ENCODE results near the gene OPCML. TPM values are rescaled to one million over a fixed set of nuclear protein-coding genes. Genes with fewer than 3 reads are reported as not detected.

The OPCML gene
- total RNA-seq, 1 donor from 2014 or later: 0.61 TPM

DNA sequence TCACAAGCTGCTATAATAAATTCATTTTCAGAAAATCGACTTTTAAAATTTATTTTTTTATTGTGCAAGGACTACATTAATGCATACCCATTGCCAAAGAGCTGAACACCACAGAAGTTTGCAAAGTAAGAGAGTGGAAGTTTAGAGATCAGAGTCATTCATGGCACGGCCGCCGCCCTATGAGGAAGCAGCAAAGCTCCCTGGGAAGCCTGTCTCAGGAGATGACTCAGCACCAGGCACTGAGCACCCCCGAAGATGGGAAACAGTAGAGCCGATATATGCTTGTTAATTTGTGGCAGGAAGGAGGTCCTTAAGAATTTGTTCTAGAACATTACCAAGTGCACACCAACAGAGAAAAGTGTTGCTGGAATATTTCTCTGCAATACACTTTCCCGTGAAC lies 693.7 kb downstream of the OPCML start:
- Mint-ChIP-seq H3K9me3 (ENCODE audit: unreplicated experiment) (no peaks in the 10 kb centered on the region), H3K27me3 (ENCODE audit: unreplicated experiment) (no peaks in the 10 kb centered on the region), H3K4me3 (ENCODE audit: unreplicated experiment) (no peak overlapping the region), H3K27ac (ENCODE audit: unreplicated experiment) (no peak overlapping the region), H3K36me3 (ENCODE audit: unreplicated experiment) (no peaks in the 10 kb centered on the region), H3K4me1 (ENCODE audit: low read depth, unreplicated experiment) (peaks cover 22% of the 10 kb centered on the region)
- no peak for DNase-seq
- TF ChIP-seq CTCF (IDR thresholded peaks at IDR 0.05; ENCODE audit: partially characterized antibody, unreplicated experiment): no peak

DNA sequence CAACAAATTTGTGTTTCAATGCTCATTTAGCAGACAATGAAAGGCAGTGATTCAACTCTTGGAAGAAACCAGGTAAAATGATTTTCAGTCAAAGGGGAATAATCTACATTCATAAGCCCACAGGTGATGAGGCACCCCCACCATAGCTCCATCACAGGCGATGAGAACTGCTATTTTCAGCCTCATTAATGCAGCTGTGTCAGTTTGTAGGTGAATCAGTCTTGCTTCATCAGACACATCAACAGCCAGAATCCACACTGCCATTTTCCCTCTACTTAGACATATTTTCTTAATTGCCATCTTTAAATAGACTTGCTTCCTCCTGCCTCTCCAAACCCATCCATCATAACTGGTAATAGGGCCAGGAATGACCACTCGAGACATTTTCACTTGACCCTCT lies 701.0 kb downstream of the OPCML start:
- Mint-ChIP-seq H3K27ac (ENCODE audit: unreplicated experiment) (no peak overlapping the region), H3K4me3 (ENCODE audit: unreplicated experiment) (no peak overlapping the region), H3K9me3 (ENCODE audit: unreplicated experiment) (no peaks in the 10 kb centered on the region), H3K27me3 (ENCODE audit: unreplicated experiment) (no peaks in the 10 kb centered on the region), H3K4me1 (ENCODE audit: low read depth, unreplicated experiment) (peaks cover 3% of the 10 kb centered on the region), H3K36me3 (ENCODE audit: unreplicated experiment) (no peaks in the 10 kb centered on the region)
- TF ChIP-seq CTCF (IDR thresholded peaks at IDR 0.05; ENCODE audit: partially characterized antibody, unreplicated experiment): no peak
- no peak for DNase-seq

GRCh38 chr11:132824642-132825041 lies 707.7 kb downstream of the OPCML start:
- Mint-ChIP-seq H3K27me3 (ENCODE audit: unreplicated experiment) (no peaks in the 10 kb centered on the region), H3K36me3 (ENCODE audit: unreplicated experiment) (no peaks in the 10 kb centered on the region), H3K9me3 (ENCODE audit: unreplicated experiment) (no peaks in the 10 kb centered on the region), H3K4me1 (ENCODE audit: low read depth, unreplicated experiment) (peaks cover 13% of the 10 kb centered on the region), H3K27ac (ENCODE audit: unreplicated experiment) (no peak overlapping the region), H3K4me3 (ENCODE audit: unreplicated experiment) (no peak overlapping the region)
- no peak for DNase-seq
- no peak for TF ChIP-seq CTCF (IDR thresholded peaks at IDR 0.05; ENCODE audit: partially characterized antibody, unreplicated experiment)

DNA sequence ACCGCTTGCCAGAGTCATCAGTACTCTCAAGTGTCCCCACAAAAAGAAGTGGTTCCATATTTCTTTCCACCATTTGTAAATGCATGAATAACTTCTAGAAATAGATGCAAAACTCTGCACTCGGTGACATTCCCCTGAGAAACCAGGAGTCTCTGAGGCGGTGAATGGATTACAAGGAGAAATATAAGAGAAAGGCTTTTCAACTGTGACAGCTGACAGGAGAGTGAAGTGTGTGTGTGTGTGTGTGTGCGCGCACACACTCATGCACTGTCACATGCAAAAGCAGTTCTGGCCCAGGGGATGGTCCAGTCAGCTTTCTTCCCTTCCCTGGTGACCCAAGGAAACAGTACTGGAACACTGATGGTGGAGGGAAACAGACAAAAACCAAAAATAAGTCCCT lies 710.0 kb downstream of the OPCML start:
- no peak for TF ChIP-seq CTCF (IDR thresholded peaks at IDR 0.05; ENCODE audit: partially characterized antibody, unreplicated experiment)
- Mint-ChIP-seq H3K27me3 (ENCODE audit: unreplicated experiment) (no peaks in the 10 kb centered on the region), H3K27ac (ENCODE audit: unreplicated experiment) (no peak overlapping the region), H3K4me1 (ENCODE audit: low read depth, unreplicated experiment) (peaks cover 13% of the 10 kb centered on the region), H3K9me3 (ENCODE audit: unreplicated experiment) (no peaks in the 10 kb centered on the region), H3K36me3 (ENCODE audit: unreplicated experiment) (no peaks in the 10 kb centered on the region), H3K4me3 (ENCODE audit: unreplicated experiment) (no peak overlapping the region)
- DNase-seq: no peak

- Mint-ChIP-seq H3K27ac (ENCODE audit: unreplicated experiment) (no peak overlapping the region), H3K36me3 (ENCODE audit: unreplicated experiment) (no peaks in the 10 kb centered on the region)
- DNase-seq: no peak
Measured at GRCh38 chr11:132821499-132821898, 710.8 kb downstream of the OPCML start.

More at GRCh38 chr11:132821499-132821898, 710.8 kb downstream of the OPCML start:
- Mint-ChIP-seq H3K4me1 (ENCODE audit: low read depth, unreplicated experiment) (peaks cover 15% of the 10 kb centered on the region), H3K9me3 (ENCODE audit: unreplicated experiment) (no peaks in the 10 kb centered on the region), H3K27me3 (ENCODE audit: unreplicated experiment) (no peaks in the 10 kb centered on the region), H3K4me3 (ENCODE audit: unreplicated experiment) (no peak overlapping the region)
- TF ChIP-seq CTCF (IDR thresholded peaks at IDR 0.05; ENCODE audit: partially characterized antibody, unreplicated experiment): no peak
